ENCODE results near the gene SNX20.

The SNX20 gene

GRCh38 chr16:50634947-50635346, 46.2 kb downstream of the SNX20 start:
- TF ChIP-seq GATA3 (IDR thresholded peaks at IDR 0.05; ENCODE audit: low read depth, low read length): no peak
- TF ChIP-seq GATA2 (IDR thresholded peaks at IDR 0.05; ENCODE audit: low read depth, low read length): no peak

- TF ChIP-seq GATA3 (IDR thresholded peaks at IDR 0.05; ENCODE audit: low read depth, low read length) (no peak), GATA2 (IDR thresholded peaks at IDR 0.05; ENCODE audit: low read depth, low read length) (no peak)
These were observed 47.0 kb downstream of the SNX20 start for GRCh38 chr16:50634090-50634489.

- TF ChIP-seq GATA2 (IDR thresholded peaks at IDR 0.05; ENCODE audit: low read depth, low read length) (no peak), GATA3 (IDR thresholded peaks at IDR 0.05; ENCODE audit: low read depth, low read length) (no peak)
These were observed 47.9 kb downstream of the SNX20 start for GRCh38 chr16:50632927-50633800.

GRCh38 chr16:50631985-50632576, 49.0 kb downstream of the SNX20 start:
- no peak for TF ChIP-seq GATA2 (IDR thresholded peaks at IDR 0.05; ENCODE audit: low read depth, low read length)
- TF ChIP-seq GATA3 (IDR thresholded peaks at IDR 0.05; ENCODE audit: low read depth, low read length): no peak

- no peak for TF ChIP-seq GATA2 (IDR thresholded peaks at IDR 0.05; ENCODE audit: low read depth, low read length)
- TF ChIP-seq GATA3 (IDR thresholded peaks at IDR 0.05; ENCODE audit: low read depth, low read length): no peak
These were observed 49.7 kb downstream of the SNX20 start for GRCh38 chr16:50631249-50631984.

- TF ChIP-seq GATA3 (IDR thresholded peaks at IDR 0.05; ENCODE audit: low read depth, low read length): no peak
- no peak for TF ChIP-seq GATA2 (IDR thresholded peaks at IDR 0.05; ENCODE audit: low read depth, low read length)
These were observed 50.6 kb downstream of the SNX20 start for GRCh38 chr16:50630394-50631020.

- TF ChIP-seq GATA2 (IDR thresholded peaks at IDR 0.05; ENCODE audit: low read depth, low read length) (no peak), GATA3 (IDR thresholded peaks at IDR 0.05; ENCODE audit: low read depth, low read length) (no peak)
These were observed 51.8 kb downstream of the SNX20 start for GRCh38 chr16:50629334-50629733.

- no peak for TF ChIP-seq GATA3 (IDR thresholded peaks at IDR 0.05; ENCODE audit: low read depth, low read length)
- no peak for TF ChIP-seq GATA2 (IDR thresholded peaks at IDR 0.05; ENCODE audit: low read depth, low read length)
These were observed 52.8 kb downstream of the SNX20 start for GRCh38 chr16:50628156-50628802.

- TF ChIP-seq GATA2 (IDR thresholded peaks at IDR 0.05; ENCODE audit: low read depth, low read length): no peak
- no peak for TF ChIP-seq GATA3 (IDR thresholded peaks at IDR 0.05; ENCODE audit: low read depth, low read length)
These were observed 53.7 kb downstream of the SNX20 start for GRCh38 chr16:50627419-50627818.

GRCh38 chr16:50626868-50627267, 54.2 kb downstream of the SNX20 start:
- TF ChIP-seq GATA2 (IDR thresholded peaks at IDR 0.05; ENCODE audit: low read depth, low read length) (no peak), GATA3 (IDR thresholded peaks at IDR 0.05; ENCODE audit: low read depth, low read length) (no peak)

GRCh38 chr16:50625374-50625773, 55.7 kb downstream of the SNX20 start:
- no peak for TF ChIP-seq GATA2 (IDR thresholded peaks at IDR 0.05; ENCODE audit: low read depth, low read length)
- TF ChIP-seq GATA3 (IDR thresholded peaks at IDR 0.05; ENCODE audit: low read depth, low read length): no peak

- TF ChIP-seq GATA3 (IDR thresholded peaks at IDR 0.05; ENCODE audit: low read depth, low read length): no peak
- no peak for TF ChIP-seq GATA2 (IDR thresholded peaks at IDR 0.05; ENCODE audit: low read depth, low read length)
These were observed 56.6 kb downstream of the SNX20 start for GRCh38 chr16:50624449-50624970.

GRCh38 chr16:50622643-50623369, 58.3 kb downstream of the SNX20 start:
- TF ChIP-seq GATA3 (IDR thresholded peaks at IDR 0.05; ENCODE audit: low read depth, low read length) (no peak), GATA2 (IDR thresholded peaks at IDR 0.05; ENCODE audit: low read depth, low read length) (no peak)
